Activated CD8-positive, alpha-beta memory T cell treated with anti-CD3 and anti-CD28 coated beads, Interleukin-2, amount 10 ng/mL, durations not matched to agents 7 days and 5 days (primary cell): ENCODE results near the gene SACS. TPM values are rescaled to one million over a fixed set of nuclear protein-coding genes. Genes with fewer than 3 reads are reported as not detected.

Experiments
- ATAC-seq: fragments of 150-1000 bp; cut with Tn5 transposase; one replicate; pipeline ENCODE4 v1.10.0; 2021; ENCODE audit warnings: moderate library complexity
- CTCF ChIA-PET: fragments of 350-600 bp; sonication (Branson Sonifier 250); formaldehyde crosslinking; loops from one replicate; lab custom pipeline; 2021; ENCODE audit warnings: antibody characterized with exemption; lab: Charles Lee
- DNase-seq: peaks from one replicate; pipeline ENCODE4 v3.0.0-alpha.2; 2020
- H3K27ac Mint-ChIP-seq: one replicate; pipeline ENCODE4 v1.8.0; 2021; ENCODE audit warnings: mild to moderate bottlenecking, mixed read lengths
- H3K27me3 Mint-ChIP-seq: one replicate; pipeline ENCODE4 v1.8.0; 2021; ENCODE audit warnings: mixed read lengths
- H3K36me3 Mint-ChIP-seq: one replicate; pipeline ENCODE4 v1.8.0; 2021; ENCODE audit warnings: mild to moderate bottlenecking, mixed read lengths
- H3K4me1 Mint-ChIP-seq: one replicate; pipeline ENCODE4 v1.8.0; 2021; ENCODE audit warnings: mixed read lengths
- H3K4me3 Mint-ChIP-seq: one replicate; pipeline ENCODE4 v1.8.0; 2021; ENCODE audit warnings: mild to moderate bottlenecking, moderate library complexity, mixed read lengths
- H3K9me3 Mint-ChIP-seq: one replicate; pipeline ENCODE4 v1.8.0; 2022; ENCODE audit warnings: low read depth, mixed read lengths
- total RNA-seq, 2 experiments: library from RNA; stranded (reverse); gene quantifications; one replicate each; pipeline ENCODE4 v1.2.3, GENCODE V29; 2021

Gene SACS
- total RNA-seq, 2 experiments from 2014 or later: 24.0 to 28.4 TPM

DNA sequence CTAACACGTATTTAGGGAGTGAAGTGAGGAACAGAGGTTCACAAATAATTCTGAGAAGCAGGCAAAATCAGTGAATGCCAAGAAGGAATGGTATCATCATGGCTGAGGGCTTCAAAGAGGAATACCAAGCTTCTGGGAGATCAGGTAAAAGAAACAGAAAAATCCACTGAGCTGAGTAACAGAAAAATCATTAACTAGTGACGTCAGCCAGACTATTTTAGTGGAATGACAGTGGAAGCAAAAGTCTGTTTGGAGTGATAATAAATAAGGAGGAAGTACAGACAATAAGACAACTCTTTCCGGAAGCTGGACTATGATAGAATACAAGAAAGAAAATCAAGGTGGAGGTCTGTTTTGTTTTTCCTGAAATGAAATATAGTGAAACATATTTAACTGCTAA, 83.5 kb downstream of the SACS start:
- Mint-ChIP-seq H3K4me1 (peaks cover 1% of the 10 kb centered on the region), H3K4me3 (no peak overlapping the region), H3K9me3 (no peaks in the 10 kb centered on the region), H3K27ac (no peak overlapping the region), H3K36me3 (peaks cover 69% of the 10 kb centered on the region), H3K27me3 (no peaks in the 10 kb centered on the region)
- no peak for ATAC-seq
- CTCF ChIA-PET: no interaction called here
- DNase-seq: no peak

DNA sequence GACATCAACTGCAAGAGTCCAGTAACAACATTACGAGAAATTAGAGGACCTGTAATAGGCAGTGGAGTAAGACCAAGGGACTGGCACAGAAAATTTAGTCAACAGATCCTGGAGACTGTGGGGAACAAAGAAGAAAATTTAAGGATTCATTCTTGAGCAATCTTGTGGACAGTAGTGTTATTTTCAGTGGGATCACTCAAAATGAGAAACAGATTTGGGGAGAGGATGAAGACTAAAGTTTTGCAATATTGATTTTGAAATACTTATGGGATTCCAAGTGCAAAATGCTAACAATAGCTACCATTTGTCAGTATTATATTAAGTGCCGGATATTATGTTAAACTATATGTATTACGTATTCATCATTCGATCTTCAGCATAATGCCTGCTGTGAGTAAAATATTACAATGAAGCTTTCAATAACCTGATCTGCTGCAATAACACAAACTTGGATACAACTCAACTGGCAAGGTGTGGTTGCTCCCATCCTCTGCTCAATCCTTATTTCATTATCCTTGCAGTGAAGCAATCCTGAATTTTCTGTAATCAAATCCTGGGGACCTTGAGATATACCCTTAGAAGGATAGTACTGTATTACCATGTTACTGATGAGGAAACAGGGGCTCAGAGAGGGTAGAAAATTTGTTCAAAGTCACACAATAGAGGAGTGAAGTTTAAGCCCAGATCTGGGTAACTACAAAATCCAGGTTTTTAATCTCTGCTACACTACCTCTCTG, 84.2 kb downstream of the SACS start:
- no peaks in the 10 kb centered on the region for H3K27me3 Mint-ChIP-seq
- CTCF ChIA-PET: no interaction called here
- H3K4me3 Mint-ChIP-seq: no peak overlapping the region
- H3K4me1 Mint-ChIP-seq: peaks cover 1% of the 10 kb centered on the region
- DNase-seq (no peak), ATAC-seq (no peak)
- H3K9me3 Mint-ChIP-seq: no peaks in the 10 kb centered on the region
- H3K36me3 Mint-ChIP-seq: peaks cover 72% of the 10 kb centered on the region
- H3K27ac Mint-ChIP-seq: no peak overlapping the region

DNA sequence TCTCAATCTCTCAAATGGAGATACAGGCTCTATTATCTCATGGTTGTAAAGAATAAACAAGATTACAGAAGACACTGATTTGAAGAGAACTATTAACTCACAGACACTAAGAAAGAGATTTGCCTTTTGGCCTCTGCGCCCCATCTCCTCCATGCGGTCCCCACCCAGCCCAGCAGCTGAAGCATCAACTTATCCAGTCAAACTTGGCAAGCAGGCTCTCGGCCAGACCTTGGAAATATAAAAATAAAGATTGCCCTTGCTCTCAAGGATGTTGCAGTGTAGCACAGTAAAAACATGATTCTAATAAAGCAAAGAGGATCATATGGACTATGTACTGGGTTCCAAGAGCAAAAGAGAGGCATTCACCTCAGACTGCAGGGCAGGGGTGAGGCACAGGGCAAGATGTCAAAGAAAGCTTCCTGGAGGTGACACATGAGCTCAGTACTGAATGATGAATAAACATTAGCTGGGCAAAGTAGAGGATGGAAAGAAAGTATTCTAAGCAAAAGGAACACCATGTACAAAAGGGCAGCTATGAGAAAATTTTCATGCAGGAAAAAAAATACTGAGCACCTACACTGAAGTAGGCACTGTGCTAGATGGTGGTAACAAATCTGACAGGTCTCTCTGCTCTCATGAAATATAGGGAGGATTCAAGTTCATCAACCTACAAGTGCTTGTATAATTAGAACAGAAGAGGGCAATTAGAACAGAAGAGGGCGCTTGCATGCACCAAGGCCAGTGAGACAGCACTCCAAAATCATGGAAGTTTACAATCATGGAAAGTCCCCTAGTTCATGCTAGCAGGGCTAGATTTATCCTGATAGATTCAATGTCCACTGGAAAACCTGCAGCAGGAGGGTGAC, 85.0 kb downstream of the SACS start:
- H3K27ac Mint-ChIP-seq: no peak overlapping the region
- peaks cover 72% of the 10 kb centered on the region for H3K36me3 Mint-ChIP-seq
- ATAC-seq (no peak), DNase-seq (no peak)
- no peak overlapping the region for H3K4me3 Mint-ChIP-seq
- H3K27me3 Mint-ChIP-seq: no peaks in the 10 kb centered on the region
- CTCF ChIA-PET: no interaction called here
- peaks cover 1% of the 10 kb centered on the region for H3K4me1 Mint-ChIP-seq
- peaks cover 2% of the 10 kb centered on the region for H3K9me3 Mint-ChIP-seq

DNA sequence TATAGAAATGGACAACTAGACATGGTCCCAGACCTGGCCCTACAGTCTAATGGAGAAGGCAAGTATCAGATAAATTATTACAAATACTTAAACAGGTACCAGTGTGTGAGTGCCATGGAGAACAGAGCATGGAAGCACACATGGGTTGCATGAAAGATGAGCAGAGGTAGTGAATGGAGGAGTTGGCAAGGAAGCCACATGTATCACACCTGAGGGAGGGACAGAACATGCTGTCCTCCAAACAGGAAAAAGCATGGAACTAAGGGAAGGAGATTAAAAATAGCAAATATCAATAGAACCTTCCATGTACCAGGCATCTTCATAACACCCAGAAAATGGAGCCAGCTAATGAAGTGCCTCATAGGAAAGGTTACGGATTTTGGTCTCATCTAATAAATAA, 85.9 kb downstream of the SACS start:
- CTCF ChIA-PET: no interaction called here
- peaks cover 69% of the 10 kb centered on the region for H3K36me3 Mint-ChIP-seq

DNA sequence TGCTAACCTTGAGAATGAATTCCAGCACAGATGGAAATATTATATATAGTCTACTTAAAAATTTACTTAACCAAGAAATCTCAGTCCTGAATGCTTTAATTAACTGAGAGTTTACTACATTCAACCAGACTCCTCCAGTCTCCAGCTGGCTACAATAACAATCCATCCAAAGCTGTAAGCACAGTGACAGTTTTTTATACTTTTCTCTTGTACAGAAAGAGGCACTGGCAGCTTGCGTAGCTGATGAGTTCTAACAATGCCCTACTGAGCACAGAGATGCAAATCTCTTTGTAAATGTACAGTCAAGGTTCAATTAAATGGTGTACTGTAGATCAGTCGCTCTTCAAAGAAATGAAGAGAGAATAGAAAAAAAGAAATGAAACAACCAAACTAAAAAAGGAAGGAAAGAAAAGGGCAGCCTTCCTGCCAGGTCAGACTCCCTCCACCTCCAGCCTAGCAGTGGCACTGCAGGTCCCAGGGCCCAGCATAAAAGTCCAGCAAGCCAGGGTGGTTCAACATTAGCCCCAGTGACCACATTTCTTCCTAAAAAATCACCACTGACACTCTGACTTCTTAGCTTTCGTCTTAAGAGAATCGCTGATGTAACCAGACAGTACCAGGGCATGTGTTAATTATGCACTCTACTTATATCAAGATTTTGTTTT, 88.4 kb downstream of the SACS start:
- Mint-ChIP-seq H3K27ac (no peak overlapping the region), H3K4me1 (no peaks in the 10 kb centered on the region), H3K4me3 (no peak overlapping the region), H3K36me3 (peaks cover 65% of the 10 kb centered on the region), H3K9me3 (peaks cover 4% of the 10 kb centered on the region), H3K27me3 (no peaks in the 10 kb centered on the region)
- DNase-seq (no peak), ATAC-seq (no peak)
- CTCF ChIA-PET: no interaction called here

More for the DNA sequence above, 85.9 kb downstream of the SACS start:
- H3K27ac Mint-ChIP-seq: no peak overlapping the region
- DNase-seq (no peak), ATAC-seq (no peak)
- H3K9me3 Mint-ChIP-seq: peaks cover 2% of the 10 kb centered on the region
- no peaks in the 10 kb centered on the region for H3K27me3 Mint-ChIP-seq
- H3K4me1 Mint-ChIP-seq: peaks cover 1% of the 10 kb centered on the region
- no peak overlapping the region for H3K4me3 Mint-ChIP-seq

DNA sequence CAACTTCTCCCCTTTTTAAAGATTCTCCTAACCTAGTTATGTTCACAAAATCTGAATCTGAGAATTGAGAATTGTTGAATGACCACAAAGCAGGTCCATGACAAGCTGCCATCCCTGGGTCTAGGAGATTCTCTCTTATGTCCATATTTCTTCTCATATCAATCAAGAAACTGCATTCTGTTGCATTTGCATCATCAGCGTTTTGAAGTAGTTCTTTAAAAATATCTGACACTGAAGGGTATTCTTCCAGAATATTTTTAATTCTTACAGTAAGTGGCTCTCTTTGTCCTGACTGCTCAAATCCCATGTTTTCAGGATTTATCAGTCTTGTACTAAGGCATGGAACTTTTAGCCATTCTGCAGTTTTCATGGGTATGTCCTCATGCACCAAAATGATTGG, 94.3 kb downstream of the SACS start:
- Mint-ChIP-seq H3K27me3 (no peaks in the 10 kb centered on the region), H3K27ac (no peak overlapping the region), H3K4me3 (no peak overlapping the region), H3K9me3 (peaks cover 17% of the 10 kb centered on the region), H3K36me3 (peaks cover 54% of the 10 kb centered on the region), H3K4me1 (no peaks in the 10 kb centered on the region)
- CTCF ChIA-PET: no interaction called here
- ATAC-seq (no peak), DNase-seq (no peak)

DNA sequence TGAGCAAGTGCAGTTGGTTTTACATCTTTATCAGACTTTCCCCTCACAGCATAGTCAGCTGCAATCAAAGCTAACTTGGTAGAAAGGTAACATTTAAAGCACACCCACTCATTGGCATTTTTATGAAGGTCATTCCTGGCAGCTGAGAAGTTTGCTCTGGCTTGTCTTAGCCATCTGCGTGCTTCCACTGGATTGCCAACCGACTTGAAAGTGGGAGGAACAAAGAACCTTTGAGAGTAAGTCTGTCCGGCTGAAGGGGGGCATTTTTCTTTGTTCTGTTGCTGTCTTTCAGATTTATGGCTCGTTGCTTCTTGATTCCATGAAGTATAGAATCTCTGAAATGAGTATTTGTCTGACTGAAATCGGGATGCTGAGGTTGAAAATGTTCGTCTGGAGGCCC, 103.1 kb downstream of the SACS start:
- CTCF ChIA-PET: no interaction called here

DNA sequence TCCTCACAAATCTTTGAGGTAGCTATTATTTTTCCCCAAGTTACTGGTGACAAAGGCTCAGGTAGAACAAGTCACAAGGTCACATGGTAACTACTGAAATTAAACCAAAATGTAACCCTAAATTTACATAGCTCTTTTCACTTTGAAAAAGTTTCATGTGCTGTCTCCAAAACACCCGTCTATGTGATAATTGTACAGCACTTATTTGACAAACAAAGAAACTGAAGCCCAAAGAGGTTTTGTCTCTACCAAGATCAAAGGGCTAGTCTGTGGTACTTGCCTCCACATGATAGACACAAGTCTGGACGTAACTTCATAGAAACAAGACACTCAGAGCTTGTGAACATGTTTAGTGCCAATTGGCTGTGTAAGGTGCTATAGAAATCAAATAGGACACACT, 108.3 kb downstream of the SACS start:
- ATAC-seq: no peak

More for the DNA sequence above, 103.1 kb downstream of the SACS start:
- Mint-ChIP-seq H3K4me3 (no peak overlapping the region), H3K27me3 (no peaks in the 10 kb centered on the region), H3K9me3 (peaks cover 10% of the 10 kb centered on the region), H3K4me1 (no peaks in the 10 kb centered on the region), H3K36me3 (peaks cover 33% of the 10 kb centered on the region), H3K27ac (no peak overlapping the region)
- DNase-seq (no peak), ATAC-seq (no peak)

DNA sequence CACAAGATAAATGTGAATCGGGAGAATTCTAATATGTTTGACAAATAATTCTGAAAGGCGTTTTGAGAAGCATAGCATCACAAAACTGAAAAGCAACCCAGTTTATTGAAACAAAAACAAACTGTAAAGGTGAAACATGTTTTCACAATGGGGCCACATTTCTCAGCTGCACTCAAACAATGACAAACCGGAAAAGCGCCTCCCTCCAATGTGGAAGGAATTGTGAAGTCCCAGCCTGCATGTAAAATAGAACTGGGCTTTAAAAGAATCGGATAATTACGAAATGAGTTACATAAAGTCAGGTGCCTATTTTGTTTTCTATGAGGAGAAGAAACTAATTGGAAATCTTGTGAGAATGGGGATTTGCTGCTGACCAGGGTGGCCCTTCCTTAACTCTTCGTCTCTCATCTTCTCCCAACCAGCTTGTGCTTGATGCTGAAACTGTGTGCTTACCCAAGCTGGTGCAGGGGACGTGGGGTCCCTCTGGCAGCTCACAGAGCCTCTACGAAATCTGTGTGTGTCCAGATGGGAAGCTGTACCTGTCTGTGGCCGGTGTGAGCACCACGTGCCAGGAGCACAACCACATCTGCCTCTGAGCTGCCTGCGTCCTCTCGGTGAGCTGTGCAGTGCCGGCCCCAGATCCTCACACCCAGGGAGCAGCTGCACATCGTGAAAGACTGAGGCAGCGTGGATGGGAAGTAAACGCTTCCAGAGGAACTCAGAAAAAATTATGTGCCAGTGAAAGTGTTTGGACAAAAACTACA, 109.4 kb downstream of the SACS start:
- H3K4me1 Mint-ChIP-seq: peaks cover 26% of the 10 kb centered on the region
- peaks cover 11% of the 10 kb centered on the region for H3K27me3 Mint-ChIP-seq
- ATAC-seq (no peak), DNase-seq (no peak)
- H3K36me3 Mint-ChIP-seq: no peaks in the 10 kb centered on the region
- H3K27ac Mint-ChIP-seq: no peak overlapping the region
- CTCF ChIA-PET: interaction anchor here (0.7 kb wide), 1 partner anchor 170 kb away, joined by 3 read pairs; no protein-coding TSS in a partner anchor
- no peaks in the 10 kb centered on the region for H3K9me3 Mint-ChIP-seq
- no peak overlapping the region for H3K4me3 Mint-ChIP-seq

More for the DNA sequence above, 108.3 kb downstream of the SACS start:
- Mint-ChIP-seq H3K36me3 (no peaks in the 10 kb centered on the region), H3K4me1 (peaks cover 19% of the 10 kb centered on the region), H3K9me3 (no peaks in the 10 kb centered on the region), H3K4me3 (no peak overlapping the region), H3K27me3 (peaks cover 6% of the 10 kb centered on the region), H3K27ac (no peak overlapping the region)
- DNase-seq: no peak
- CTCF ChIA-PET: no interaction called here

DNA sequence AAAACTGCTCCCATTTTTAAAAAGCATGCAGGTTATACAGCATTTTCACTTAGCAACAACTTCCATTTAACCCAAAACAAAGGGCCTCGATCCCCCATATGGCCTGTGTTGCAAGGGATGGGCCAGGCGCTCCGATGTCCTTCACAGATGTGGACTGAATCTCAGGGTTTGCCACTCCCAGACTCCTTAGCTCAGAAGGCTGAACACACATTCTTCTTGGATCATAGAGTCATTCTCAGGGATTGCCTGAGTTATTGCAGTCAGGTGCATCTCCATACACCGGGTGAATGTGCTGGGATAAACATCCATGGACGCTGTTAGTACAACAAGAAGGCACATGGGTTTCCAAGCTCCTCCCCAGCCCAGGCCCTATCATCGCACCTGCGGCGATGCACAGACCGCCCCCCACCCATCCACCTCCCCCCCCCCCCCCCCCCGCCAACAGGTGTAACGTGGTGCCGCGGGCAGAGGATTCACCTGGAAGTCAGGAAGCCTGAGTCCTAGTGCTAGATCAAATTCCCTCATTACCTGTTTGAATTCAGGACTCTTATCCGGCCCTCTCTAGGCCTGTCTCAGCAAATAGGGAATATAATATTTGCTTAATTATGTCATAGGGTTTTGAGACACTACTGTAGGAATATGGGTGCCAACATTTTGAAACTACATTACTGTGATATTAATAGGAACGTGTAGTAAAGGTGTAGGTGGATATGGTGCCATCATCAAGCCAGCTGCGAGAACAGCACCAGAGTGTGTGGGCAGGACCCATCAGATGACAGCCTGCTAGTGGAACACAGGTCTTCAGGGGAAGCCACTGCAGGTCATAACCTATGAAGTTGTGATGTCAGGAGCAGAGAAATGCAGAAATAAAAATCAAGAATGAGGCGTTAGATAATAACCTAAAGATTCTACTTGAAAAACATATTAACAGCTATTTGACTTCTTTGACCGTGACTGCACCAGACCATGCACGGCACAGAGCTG, 110.9 kb downstream of the SACS start:
- H3K27me3 Mint-ChIP-seq: peaks cover 15% of the 10 kb centered on the region
- H3K4me3 Mint-ChIP-seq: no peak overlapping the region
- ATAC-seq: no peak
- CTCF ChIA-PET: interaction anchor here (1.1 to 1.2 kb wide), 2 partner anchors 28 to 51 kb away, joined by 3 to 4 read pairs; no protein-coding TSS in a partner anchor
- DNase-seq: no peak
- H3K4me1 Mint-ChIP-seq: peaks cover 28% of the 10 kb centered on the region
- peak overlapping the region; percentile 58 for H3K27ac Mint-ChIP-seq
- no peaks in the 10 kb centered on the region for H3K9me3 Mint-ChIP-seq
- H3K36me3 Mint-ChIP-seq: no peaks in the 10 kb centered on the region

DNA sequence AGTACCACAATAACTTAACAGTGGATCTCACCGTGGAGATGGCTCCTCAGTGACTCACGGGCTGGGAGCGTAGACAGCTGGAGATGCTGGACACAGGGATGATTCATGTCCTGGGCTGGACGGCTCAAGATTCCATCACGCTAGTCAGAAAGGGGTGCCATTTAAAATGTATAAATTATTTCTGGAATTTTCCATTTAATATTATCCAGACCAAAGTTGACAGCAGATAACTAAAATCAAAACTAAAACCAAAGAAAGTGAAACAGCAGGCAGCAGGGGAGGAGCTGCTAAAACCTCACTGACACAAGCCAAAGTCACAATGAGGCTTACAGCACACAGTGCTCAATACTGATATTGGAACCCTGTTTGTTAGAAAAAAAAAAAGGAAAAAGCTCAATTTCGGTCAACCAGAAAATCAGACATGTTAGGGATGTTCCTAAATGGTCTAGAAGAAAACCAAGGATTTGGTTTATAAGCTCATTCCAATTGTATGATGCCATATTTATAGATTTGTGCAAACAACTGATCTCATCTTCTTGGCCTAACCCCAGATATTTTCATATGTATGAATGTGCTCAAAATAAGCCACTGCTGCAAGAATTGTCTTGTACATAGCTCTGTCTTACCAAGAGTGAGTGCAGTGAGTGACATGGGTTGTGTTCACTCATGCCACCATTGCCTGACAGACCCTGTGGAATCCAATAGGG, 111.8 kb downstream of the SACS start:
- CTCF ChIA-PET: interaction anchor here (1.1 to 1.2 kb wide), 2 partner anchors 29 to 52 kb away, joined by 3 to 4 read pairs; no protein-coding TSS in a partner anchor
- H3K36me3 Mint-ChIP-seq: no peaks in the 10 kb centered on the region
- no peaks in the 10 kb centered on the region for H3K9me3 Mint-ChIP-seq
- peak overlapping the region; percentile 83 for H3K4me3 Mint-ChIP-seq
- H3K4me1 Mint-ChIP-seq: peaks cover 28% of the 10 kb centered on the region
- ATAC-seq (peak; percentile 93), DNase-seq (peak; percentile 59)
- peak overlapping the region; percentile 58 for H3K27ac Mint-ChIP-seq
- peaks cover 15% of the 10 kb centered on the region for H3K27me3 Mint-ChIP-seq
